Neutrophil (primary cell): ENCODE data around the gene SORCS1.

ENCODE experiments used
- H3K27ac ChIP-seq: fragments of 200-600 bp; sonication (generic); 2 replicates; pipeline ENCODE4 v1.5.1; 2016; ENCODE audit warnings: mild to moderate bottlenecking, moderate library complexity
- H3K27me3 ChIP-seq: fragments of 200-600 bp; sonication (generic); 2 replicates; pipeline ENCODE4 v1.6.0; 2016; ENCODE audit warnings: mild to moderate bottlenecking
- H3K36me3 ChIP-seq: fragments of 200-600 bp; sonication (generic); 2 replicates; pipeline ENCODE4 v1.5.1; 2017
- H3K4me1 ChIP-seq, 2 experiments: fragments of 200-600 bp in 1 of 2; sonication (generic) in 1 of 2; 1 replicate in 1 of 2; 2 replicates in 1 of 2; pipeline versions ENCODE4 v1.5.1 to v1.6.1; 2013 to 2016; ENCODE audit warnings: low read depth in 1 of 2, low read length in 1 of 2, mild to moderate bottlenecking in 1 of 2, moderate library complexity in 1 of 2; ENCODE audit not compliant: control insufficient read depth in 1 of 2, insufficient read depth in 1 of 2
- H3K4me3 ChIP-seq, 2 experiments: fragments of 200-600 bp in 1 of 2; sonication (generic) in 1 of 2; 1 replicate in 1 of 2; 2 replicates in 1 of 2; pipeline ENCODE4 v1.5.1; 2013 to 2016; ENCODE audit warnings: low read depth in 1 of 2, low read length in 1 of 2, mild to moderate bottlenecking in 1 of 2, moderate library complexity in 1 of 2
- H3K9me3 ChIP-seq: fragments of 200-600 bp; sonication (generic); 2 replicates; pipeline ENCODE4 v1.5.1; 2016
- TF ChIP-seq, protein P1 (sequence below): fragments of 200-600 bp; sonication (generic); IDR thresholded peaks from 2 replicates; pipeline ENCODE4 v1.5.1; 2016; ENCODE audit warnings: antibody characterized with exemption

The SORCS1 gene

DNA sequence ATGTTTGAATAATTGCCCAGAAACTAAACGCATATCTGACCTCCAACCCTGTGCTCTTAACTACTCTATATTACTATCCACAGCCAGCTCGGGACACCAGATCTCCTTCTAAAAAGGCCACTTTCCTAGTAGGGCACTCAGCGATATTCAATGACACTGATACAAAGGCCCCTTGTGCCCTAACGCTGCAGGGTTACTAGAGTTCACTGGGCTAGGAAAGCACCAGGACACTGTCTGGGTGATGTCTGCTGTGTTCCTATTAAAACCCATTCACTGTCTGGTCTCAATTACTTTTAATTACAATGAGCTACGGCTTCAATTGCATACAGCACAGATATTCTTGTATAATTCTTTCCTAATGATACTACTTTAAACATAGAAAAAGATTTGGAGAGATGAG, 91.7 kb downstream of the SORCS1 start:
- Histone ChIP-seq H3K36me3 (no peaks in the 10 kb centered on the region), H3K4me1 (no peaks in the 10 kb centered on the region), H3K27me3 (no peaks in the 10 kb centered on the region), H3K4me3 (no peak overlapping the region), H3K27ac (no peak overlapping the region), H3K9me3 (no peaks in the 10 kb centered on the region)
- TF ChIP-seq, protein P1, sequence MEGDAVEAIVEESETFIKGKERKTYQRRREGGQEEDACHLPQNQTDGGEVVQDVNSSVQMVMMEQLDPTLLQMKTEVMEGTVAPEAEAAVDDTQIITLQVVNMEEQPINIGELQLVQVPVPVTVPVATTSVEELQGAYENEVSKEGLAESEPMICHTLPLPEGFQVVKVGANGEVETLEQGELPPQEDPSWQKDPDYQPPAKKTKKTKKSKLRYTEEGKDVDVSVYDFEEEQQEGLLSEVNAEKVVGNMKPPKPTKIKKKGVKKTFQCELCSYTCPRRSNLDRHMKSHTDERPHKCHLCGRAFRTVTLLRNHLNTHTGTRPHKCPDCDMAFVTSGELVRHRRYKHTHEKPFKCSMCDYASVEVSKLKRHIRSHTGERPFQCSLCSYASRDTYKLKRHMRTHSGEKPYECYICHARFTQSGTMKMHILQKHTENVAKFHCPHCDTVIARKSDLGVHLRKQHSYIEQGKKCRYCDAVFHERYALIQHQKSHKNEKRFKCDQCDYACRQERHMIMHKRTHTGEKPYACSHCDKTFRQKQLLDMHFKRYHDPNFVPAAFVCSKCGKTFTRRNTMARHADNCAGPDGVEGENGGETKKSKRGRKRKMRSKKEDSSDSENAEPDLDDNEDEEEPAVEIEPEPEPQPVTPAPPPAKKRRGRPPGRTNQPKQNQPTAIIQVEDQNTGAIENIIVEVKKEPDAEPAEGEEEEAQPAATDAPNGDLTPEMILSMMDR: no peak

DNA sequence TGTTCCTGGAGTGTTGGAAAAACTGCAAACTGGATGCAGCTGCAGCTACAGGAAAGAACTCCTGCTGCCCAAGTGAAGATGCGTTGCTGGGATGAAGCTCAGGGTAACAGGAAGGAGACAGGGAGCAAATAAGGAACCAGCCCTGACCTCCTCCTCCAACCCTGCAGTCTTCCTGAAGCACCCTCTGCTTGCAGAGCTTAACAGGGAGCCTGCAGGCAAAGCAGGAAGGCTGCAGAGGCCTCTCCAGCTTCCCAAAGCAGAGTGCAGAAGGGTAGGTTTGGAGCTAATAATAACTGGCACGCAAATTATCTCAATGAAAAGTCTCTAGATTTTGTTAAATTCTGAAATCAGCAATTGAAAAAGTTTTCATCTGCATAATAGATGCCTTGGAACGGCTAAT, 92.5 kb downstream of the SORCS1 start:
- H3K27me3 ChIP-seq: no peaks in the 10 kb centered on the region
- H3K4me1 ChIP-seq: no peaks in the 10 kb centered on the region
- no peak overlapping the region for H3K4me3 ChIP-seq
- no peak overlapping the region for H3K27ac ChIP-seq
- H3K9me3 ChIP-seq: no peaks in the 10 kb centered on the region
- H3K36me3 ChIP-seq: no peaks in the 10 kb centered on the region
- TF ChIP-seq, protein P1: no peak

DNA sequence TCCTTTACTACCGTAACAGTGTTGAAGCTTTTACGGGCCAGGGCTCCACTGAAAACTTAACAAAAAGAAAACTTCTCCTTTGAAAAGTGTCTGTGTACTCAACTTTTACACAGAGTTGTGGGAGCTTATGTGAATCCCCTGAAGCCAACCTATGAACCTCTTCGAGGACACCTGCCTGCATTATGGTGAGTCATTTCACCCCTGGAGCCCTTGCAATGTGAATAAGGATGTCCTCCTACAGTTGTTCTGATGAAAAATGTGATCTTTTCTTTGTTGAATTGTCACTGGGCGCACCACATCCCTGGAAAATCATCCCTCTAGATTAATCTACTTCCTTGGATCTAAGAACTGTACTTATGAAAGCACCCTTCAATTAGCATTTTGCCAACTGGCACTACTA, 93.2 kb downstream of the SORCS1 start:
- TF ChIP-seq, protein P1: no peak
- Histone ChIP-seq H3K9me3 (no peaks in the 10 kb centered on the region), H3K36me3 (no peaks in the 10 kb centered on the region), H3K4me1 (no peaks in the 10 kb centered on the region), H3K27ac (no peak overlapping the region), H3K4me3 (no peak overlapping the region), H3K27me3 (no peaks in the 10 kb centered on the region)

DNA sequence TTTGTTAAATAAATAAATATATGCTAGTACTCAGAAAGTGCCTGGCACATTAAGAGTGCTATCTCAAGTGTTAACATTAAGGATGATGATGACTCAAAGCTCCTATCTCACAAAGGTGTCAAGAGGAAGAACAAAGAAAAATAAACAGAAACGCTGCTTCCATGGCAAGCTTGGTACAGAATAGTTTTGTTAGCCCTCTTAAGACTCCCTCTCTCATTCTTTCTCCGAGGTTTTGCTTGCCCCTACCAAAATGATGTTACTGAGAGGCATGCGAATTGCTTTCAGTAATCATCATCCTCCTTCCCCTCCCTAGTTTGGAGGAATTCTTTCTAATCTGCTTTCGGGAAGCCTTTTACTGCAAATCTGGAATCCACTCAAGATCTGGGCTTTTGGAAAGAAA, 96.7 kb downstream of the SORCS1 start:
- no peaks in the 10 kb centered on the region for H3K27me3 ChIP-seq
- H3K36me3 ChIP-seq: no peaks in the 10 kb centered on the region
- TF ChIP-seq, protein P1: no peak
- H3K9me3 ChIP-seq: no peaks in the 10 kb centered on the region
- H3K4me1 ChIP-seq: no peaks in the 10 kb centered on the region
- H3K27ac ChIP-seq: no peak overlapping the region
- no peak overlapping the region for H3K4me3 ChIP-seq

DNA sequence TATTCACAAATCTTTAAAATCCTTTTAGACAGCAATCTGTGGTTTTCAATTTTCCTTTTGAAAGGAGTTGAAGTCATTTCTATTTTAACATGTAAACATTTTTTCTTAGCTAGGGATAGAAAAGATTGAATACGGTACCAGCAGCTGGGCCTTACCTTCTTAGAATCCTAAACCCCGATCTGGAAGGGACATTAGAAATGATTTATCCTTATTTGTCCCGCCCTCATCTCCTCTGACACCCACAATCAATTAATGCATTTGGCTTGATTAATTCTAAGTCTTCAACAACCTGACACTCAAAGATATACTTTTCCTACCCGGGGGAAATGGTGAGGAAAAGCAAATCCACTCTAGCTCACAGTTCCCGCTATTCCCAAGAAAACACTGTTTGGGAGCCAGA, 100.4 kb downstream of the SORCS1 start:
- no peak overlapping the region for H3K4me3 ChIP-seq
- H3K9me3 ChIP-seq: no peaks in the 10 kb centered on the region
- TF ChIP-seq, protein P1: no peak
- H3K27ac ChIP-seq: no peak overlapping the region
- H3K36me3 ChIP-seq: no peaks in the 10 kb centered on the region
- H3K27me3 ChIP-seq: no peaks in the 10 kb centered on the region
- no peaks in the 10 kb centered on the region for H3K4me1 ChIP-seq

DNA sequence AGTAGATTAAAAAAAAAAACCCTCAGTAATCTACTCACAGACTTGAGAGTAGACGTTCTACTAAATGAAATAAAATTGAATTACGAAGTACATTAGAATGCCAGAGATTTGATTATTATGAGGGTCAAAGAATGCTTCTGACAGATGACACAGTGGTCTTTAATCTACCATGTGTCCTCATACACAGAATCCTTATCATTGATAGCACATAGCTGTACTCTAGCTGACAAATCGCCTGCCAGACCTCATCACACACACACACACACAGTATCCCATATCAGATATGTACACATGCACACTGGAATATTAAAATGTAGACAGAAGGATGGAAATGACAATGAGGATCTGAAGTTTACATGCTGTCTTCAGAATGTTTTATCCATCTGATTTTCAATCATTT, 104.6 kb downstream of the SORCS1 start:
- Histone ChIP-seq H3K9me3 (no peaks in the 10 kb centered on the region), H3K27me3 (no peaks in the 10 kb centered on the region), H3K27ac (no peak overlapping the region), H3K4me3 (no peak overlapping the region), H3K4me1 (no peaks in the 10 kb centered on the region), H3K36me3 (no peaks in the 10 kb centered on the region)
- TF ChIP-seq, protein P1: no peak
